ENCODE measurements around the gene SLIT3. TPM values are rescaled to one million over a fixed set of nuclear protein-coding genes. Genes with fewer than 3 reads are reported as not detected.

SLIT3 gene
- total and polyA plus RNA-seq, 10 of the 15 experiments (the other 5 are each of a cell fraction or from before 2014, with no cell fraction given): 0.05 TPM; not detected in 9

DNA sequence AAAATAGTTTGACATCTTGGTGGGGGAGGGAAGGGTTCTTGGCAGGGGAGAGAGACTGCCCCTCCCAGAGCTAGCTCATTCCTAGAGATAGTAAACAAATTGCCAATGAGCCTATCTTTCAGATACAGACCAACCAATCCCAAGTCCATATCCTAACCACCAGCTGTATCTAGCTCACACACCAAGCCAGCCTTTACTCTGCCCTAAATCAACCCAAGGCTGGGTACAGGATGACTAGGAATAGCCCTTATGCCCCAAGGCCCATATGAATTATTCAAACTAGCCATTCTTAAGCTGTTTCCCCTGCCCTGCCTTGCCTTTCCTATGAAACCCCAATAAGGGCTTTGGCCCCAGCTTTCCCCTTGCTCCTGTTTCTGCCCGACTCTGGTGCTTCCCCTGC, 440.4 kb downstream of the SLIT3 start:
- Histone ChIP-seq H3K4me1 (ENCODE audit: control insufficient read depth, insufficient read depth, low read length) (no peaks in the 10 kb centered on the region), H3K27ac (ENCODE audit: control insufficient read depth, insufficient read depth) (no peak overlapping the region), H3K4me3 (no peak overlapping the region), H3K9ac (ENCODE audit: control insufficient read depth, insufficient read depth, low read length) (no peak overlapping the region), H3K4me2 (ENCODE audit: control insufficient read depth, insufficient read depth) (no peak overlapping the region), H3K27me3 (replicated peaks in 1 of 2; ENCODE audit: control insufficient read depth in 2 of 2, insufficient read depth in 2 of 2, low read length in 1 of 2) (0 out of 4 replicates have a peak, but pooled peaks cover 0 to 1% of the 10 kb centered on the region in 2 experiments), H4K20me1 (ENCODE audit: control insufficient read depth, insufficient read depth) (no peaks in the 10 kb centered on the region), H3K79me2 (ENCODE audit: control insufficient read depth, insufficient read depth, low read length) (no peaks in the 10 kb centered on the region), H3K36me3 (ENCODE audit: control insufficient read depth in 2 of 2, insufficient read depth in 2 of 2, low read length in 1 of 2) (no peaks in the 10 kb centered on the region), H3K9me3 (replicated peaks; ENCODE audit: control insufficient read depth, insufficient read depth, low read length) (no peaks in the 10 kb centered on the region), H2AFZ (ENCODE audit: control insufficient read depth, low read depth, low read length) (no peak overlapping the region)
- TF ChIP-seq, protein P1, sequence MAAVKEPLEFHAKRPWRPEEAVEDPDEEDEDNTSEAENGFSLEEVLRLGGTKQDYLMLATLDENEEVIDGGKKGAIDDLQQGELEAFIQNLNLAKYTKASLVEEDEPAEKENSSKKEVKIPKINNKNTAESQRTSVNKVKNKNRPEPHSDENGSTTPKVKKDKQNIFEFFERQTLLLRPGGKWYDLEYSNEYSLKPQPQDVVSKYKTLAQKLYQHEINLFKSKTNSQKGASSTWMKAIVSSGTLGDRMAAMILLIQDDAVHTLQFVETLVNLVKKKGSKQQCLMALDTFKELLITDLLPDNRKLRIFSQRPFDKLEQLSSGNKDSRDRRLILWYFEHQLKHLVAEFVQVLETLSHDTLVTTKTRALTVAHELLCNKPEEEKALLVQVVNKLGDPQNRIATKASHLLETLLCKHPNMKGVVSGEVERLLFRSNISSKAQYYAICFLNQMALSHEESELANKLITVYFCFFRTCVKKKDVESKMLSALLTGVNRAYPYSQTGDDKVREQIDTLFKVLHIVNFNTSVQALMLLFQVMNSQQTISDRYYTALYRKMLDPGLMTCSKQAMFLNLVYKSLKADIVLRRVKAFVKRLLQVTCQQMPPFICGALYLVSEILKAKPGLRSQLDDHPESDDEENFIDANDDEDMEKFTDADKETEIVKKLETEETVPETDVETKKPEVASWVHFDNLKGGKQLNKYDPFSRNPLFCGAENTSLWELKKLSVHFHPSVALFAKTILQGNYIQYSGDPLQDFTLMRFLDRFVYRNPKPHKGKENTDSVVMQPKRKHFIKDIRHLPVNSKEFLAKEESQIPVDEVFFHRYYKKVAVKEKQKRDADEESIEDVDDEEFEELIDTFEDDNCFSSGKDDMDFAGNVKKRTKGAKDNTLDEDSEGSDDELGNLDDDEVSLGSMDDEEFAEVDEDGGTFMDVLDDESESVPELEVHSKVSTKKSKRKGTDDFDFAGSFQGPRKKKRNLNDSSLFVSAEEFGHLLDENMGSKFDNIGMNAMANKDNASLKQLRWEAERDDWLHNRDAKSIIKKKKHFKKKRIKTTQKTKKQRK (IDR thresholded peaks at IDR 0.05; ENCODE audit: low read depth, low read length): no peak
- TF ChIP-seq, protein P2, sequence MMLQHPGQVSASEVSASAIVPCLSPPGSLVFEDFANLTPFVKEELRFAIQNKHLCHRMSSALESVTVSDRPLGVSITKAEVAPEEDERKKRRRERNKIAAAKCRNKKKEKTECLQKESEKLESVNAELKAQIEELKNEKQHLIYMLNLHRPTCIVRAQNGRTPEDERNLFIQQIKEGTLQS (IDR thresholded peaks at IDR 0.05; ENCODE audit: borderline replicate concordance, extremely low read depth, low read depth, low read length): no peak
- TF ChIP-seq, protein P3, sequence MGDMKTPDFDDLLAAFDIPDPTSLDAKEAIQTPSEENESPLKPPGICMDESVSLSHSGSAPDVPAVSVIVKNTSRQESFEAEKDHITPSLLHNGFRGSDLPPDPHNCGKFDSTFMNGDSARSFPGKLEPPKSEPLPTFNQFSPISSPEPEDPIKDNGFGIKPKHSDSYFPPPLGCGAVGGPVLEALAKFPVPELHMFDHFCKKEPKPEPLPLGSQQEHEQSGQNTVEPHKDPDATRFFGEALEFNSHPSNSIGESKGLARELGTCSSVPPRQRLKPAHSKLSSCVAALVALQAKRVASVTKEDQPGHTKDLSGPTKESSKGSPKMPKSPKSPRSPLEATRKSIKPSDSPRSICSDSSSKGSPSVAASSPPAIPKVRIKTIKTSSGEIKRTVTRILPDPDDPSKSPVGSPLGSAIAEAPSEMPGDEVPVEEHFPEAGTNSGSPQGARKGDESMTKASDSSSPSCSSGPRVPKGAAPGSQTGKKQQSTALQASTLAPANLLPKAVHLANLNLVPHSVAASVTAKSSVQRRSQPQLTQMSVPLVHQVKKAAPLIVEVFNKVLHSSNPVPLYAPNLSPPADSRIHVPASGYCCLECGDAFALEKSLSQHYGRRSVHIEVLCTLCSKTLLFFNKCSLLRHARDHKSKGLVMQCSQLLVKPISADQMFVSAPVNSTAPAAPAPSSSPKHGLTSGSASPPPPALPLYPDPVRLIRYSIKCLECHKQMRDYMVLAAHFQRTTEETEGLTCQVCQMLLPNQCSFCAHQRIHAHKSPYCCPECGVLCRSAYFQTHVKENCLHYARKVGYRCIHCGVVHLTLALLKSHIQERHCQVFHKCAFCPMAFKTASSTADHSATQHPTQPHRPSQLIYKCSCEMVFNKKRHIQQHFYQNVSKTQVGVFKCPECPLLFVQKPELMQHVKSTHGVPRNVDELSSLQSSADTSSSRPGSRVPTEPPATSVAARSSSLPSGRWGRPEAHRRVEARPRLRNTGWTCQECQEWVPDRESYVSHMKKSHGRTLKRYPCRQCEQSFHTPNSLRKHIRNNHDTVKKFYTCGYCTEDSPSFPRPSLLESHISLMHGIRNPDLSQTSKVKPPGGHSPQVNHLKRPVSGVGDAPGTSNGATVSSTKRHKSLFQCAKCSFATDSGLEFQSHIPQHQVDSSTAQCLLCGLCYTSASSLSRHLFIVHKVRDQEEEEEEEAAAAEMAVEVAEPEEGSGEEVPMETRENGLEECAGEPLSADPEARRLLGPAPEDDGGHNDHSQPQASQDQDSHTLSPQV (IDR thresholded peaks at IDR 0.05): no peak
- TF ChIP-seq NFXL1 (IDR thresholded peaks at IDR 0.05; ENCODE audit: borderline replicate concordance) (no peak), STAT3 (IDR thresholded peaks at IDR 0.05; ENCODE audit: low read depth, low read length) (no peak), TCF12 (IDR thresholded peaks at IDR 0.05; ENCODE audit: low read depth, low read length) (no peak), SREBF2 (IDR thresholded peaks at IDR 0.05; ENCODE audit: low read length) (no peak), CREM (IDR thresholded peaks at IDR 0.05; ENCODE audit: low read depth) (no peak), ZNF622 (IDR thresholded peaks at IDR 0.05) (no peak), TBL1XR1 (IDR thresholded peaks at IDR 0.05; ENCODE audit: low read depth, low read length) (no peak)
- no TSS peak for BruUV-seq (replicated peaks)
- CTCF ChIA-PET: no interaction called here
- intact Hi-C loops (cut with micrococcal nuclease; ENCODE audit: unreplicated experiment): no loop called here
- POLR2A ChIA-PET: no interaction called here
- 80% methylated on average over 1 of the region's 1 CpG for WGBS (ENCODE audit: insufficient coverage, insufficient replicate concordance, low lambda C conversion rate, missing lambda C conversion rate)
- in situ Hi-C loops (cut with MboI): no loop called here
- FAIRE-seq: no peak
- RAD21 ChIA-PET (ENCODE audit: unreplicated experiment): no interaction called here
- SMC1A ChIA-PET (ENCODE audit: uncharacterized antibody, unreplicated experiment): no interaction called here
- no peak for ATAC-seq
- DNase-seq (ENCODE audit: low read depth, low spot score): no peak
